ENCODE measurements around the gene ERVFRD-1.

The ERVFRD-1 gene

GRCh38 chr6:11139051-11139960 is 27.8 kb upstream of the ERVFRD-1 start:
- TF ChIP-seq CTCF (IDR thresholded peaks at IDR 0.05), result no peak

DNA sequence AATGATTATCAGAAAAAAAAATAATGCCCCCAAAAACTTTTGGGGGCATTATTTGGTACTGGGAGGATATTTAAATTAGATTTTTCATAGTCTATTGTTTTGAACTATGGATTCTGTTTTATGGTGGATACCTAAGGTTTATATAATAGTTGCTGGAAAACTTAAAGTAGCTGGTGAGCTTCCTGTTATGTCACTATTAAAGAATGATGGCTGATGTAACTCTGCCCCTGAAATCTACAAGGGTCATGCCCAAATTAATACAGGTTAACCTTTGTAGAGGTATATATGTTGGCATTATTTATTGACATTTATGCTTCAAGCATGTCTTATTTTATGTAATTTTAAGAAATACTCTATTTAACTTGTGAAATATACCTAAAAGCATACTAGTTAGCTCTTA is 25.3 kb upstream of the ERVFRD-1 start:
- TF ChIP-seq CTCF (IDR thresholded peaks at IDR 0.05), result no peak

GRCh38 chr6:11133281-11133680 is 21.8 kb upstream of the ERVFRD-1 start:
- no peak for TF ChIP-seq CTCF (IDR thresholded peaks at IDR 0.05)

DNA sequence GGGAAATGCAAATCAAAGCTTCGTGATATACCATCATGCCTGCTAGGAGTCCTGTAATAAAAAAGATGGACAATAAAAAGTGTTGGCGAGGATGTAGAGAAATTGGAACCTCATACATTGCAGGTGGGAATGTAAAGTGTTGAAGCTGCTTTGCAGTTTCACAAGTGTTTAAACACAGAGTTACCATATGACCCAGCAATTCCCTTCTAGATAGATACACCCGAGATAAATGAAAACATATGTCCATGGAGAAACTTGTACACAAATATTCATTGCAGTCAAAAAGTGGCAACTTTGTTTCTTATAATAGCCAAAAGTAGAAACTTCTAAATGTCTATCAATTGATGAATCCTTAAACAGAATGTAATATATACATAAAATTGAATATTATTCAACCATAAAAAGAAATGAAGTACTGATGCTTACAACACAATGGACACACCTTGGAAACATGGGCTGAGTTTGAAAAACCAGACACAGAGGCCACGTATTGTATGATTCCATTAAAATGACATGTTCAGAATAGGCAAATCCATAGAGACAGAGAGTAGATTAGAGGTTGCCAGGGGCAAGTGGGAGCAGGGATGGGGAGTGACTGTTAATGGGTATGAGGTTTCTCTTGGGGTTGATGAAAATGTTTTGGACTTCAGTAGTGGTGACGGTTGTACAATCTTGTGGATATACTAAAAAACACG is 20.8 kb upstream of the ERVFRD-1 start:
- TF ChIP-seq CTCF (IDR thresholded peaks at IDR 0.05), result no peak

DNA sequence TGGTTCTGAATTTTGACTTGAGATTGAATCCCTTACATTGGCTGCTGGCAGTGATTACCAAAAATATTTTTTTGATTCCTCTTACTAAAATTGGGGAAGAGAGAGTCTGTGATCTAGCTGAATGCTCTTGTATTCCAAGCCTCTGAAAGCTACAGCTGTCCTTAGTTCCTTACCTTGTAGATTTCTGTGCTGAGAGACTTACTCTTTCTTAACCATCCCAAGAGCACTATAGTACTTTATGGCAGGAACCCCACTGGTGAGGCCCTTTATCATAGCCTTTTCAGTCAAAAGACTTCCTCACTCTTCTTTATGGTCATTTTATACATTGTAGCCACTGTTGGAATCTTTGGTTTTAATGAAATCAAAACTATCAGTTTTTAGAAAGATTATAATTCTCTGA is 19.1 kb upstream of the ERVFRD-1 start:
- TF ChIP-seq CTCF (IDR thresholded peaks at IDR 0.05), result no peak

DNA sequence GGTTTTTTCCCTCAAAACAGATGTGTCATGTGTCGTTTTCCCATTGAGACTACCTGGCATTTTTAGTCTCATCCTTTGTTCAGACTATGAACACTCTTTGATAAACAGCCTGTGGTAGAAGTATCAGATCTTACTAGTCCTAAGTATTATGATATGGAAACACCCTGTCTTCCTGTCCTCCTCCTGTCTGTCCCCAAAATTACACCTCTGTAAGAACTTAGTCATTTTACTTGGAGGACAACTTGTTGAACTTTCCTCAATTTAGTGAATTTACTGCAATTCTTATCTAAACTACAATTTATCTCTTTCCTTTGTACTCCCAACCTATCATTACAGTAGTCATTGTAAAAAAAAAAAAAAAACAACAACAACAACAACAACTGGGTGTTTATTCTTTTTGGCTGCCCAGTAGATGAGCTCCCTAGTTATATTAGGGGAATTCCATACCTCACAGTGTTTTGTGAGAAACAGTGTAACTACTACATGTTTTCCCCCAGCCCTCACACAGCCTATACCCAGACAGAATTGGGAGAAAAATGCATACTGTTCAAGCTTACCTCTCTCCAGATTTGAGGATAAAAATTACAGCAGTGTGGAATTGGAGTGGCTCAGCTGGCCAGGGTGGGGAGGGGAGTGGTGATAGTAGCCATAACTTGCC is 18.5 kb upstream of the ERVFRD-1 start:
- no peak for TF ChIP-seq CTCF (IDR thresholded peaks at IDR 0.05)

GRCh38 chr6:11128608-11129007 is 17.1 kb upstream of the ERVFRD-1 start:
- no peak for TF ChIP-seq CTCF (IDR thresholded peaks at IDR 0.05)

Measured in LNCAP (cell line).